Measurements from ENCODE around the gene MXI1. TPM values are rescaled to one million over a fixed set of nuclear protein-coding genes. Genes with fewer than 3 reads are reported as not detected.
"Not testable (repeated sequence)": the region's sequence is repeated elsewhere in the genome, so short reads cannot be mapped to it uniquely, and the experiment has no call there.

The MXI1 gene
- total RNA-seq, 1 experiment from 2014 or later, result 19.5 TPM

- no peaks in the 10 kb centered on the region for H3K27me3 Mint-ChIP-seq (ENCODE audit: insufficient read depth, unreplicated experiment)
- POLR2A ChIA-PET, result interaction anchor here (1.0 kb wide), 1 partner anchor 13 kb away, joined by 3 read pairs; no protein-coding TSS in a partner anchor
- BruUV-seq (replicated peaks), result no TSS peak
- H3K36me3 Mint-ChIP-seq (ENCODE audit: insufficient read depth, unreplicated experiment), result peaks cover 11% of the 10 kb centered on the region
- H3K27ac Mint-ChIP-seq (ENCODE audit: low read depth, unreplicated experiment), result no peak overlapping the region
- H3K9me3 Mint-ChIP-seq (ENCODE audit: unreplicated experiment), result no peaks in the 10 kb centered on the region
- H3K4me1 Mint-ChIP-seq (ENCODE audit: insufficient read depth, unreplicated experiment), result peaks cover 21% of the 10 kb centered on the region
- CTCF ChIA-PET, result interaction anchor here (0.6 to 3.2 kb wide), 5 partner anchors 20 to 385 kb away, joined by 3 to 12 read pairs (median 3); no protein-coding TSS in a partner anchor
- intact Hi-C loops (cut with micrococcal nuclease), result no loop called here
- TF ChIP-seq, protein P1, sequence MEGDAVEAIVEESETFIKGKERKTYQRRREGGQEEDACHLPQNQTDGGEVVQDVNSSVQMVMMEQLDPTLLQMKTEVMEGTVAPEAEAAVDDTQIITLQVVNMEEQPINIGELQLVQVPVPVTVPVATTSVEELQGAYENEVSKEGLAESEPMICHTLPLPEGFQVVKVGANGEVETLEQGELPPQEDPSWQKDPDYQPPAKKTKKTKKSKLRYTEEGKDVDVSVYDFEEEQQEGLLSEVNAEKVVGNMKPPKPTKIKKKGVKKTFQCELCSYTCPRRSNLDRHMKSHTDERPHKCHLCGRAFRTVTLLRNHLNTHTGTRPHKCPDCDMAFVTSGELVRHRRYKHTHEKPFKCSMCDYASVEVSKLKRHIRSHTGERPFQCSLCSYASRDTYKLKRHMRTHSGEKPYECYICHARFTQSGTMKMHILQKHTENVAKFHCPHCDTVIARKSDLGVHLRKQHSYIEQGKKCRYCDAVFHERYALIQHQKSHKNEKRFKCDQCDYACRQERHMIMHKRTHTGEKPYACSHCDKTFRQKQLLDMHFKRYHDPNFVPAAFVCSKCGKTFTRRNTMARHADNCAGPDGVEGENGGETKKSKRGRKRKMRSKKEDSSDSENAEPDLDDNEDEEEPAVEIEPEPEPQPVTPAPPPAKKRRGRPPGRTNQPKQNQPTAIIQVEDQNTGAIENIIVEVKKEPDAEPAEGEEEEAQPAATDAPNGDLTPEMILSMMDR (IDR thresholded peaks at IDR 0.05; ENCODE audit: unreplicated experiment), result no peak
- no peak for DNase-seq (ENCODE audit: unreplicated experiment)
- H3K4me3 Mint-ChIP-seq (ENCODE audit: unreplicated experiment), result no peak overlapping the region
These were observed 35.1 kb downstream of the MXI1 start for GRCh38 chr10:110242511-110242910.

DNA sequence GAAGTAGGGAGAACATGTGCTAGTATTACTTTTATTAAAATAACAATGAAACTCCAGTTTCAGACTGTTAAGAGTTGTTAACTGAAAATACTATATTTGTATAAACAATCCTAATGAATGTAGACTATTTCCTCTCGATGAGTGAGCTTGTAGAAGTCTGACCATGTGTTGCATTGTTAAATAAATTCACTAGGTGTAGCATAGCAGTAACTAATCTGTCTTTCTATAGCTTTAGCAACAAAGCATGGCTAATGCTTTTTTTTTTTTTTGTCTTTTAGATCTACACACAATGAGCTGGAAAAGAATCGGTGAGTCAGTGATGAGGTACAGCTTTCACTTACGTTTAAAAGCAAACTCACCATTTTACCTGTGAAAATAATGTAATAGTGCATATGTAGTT lies 37.1 kb downstream of the MXI1 start:
- no peak for DNase-seq (ENCODE audit: unreplicated experiment)
- ChIA-PET POLR2A (interaction anchor here (0.6 to 2.1 kb wide), 6 partner anchors 25 to 324 kb away, joined by 3 to 7 read pairs (median 4); no protein-coding TSS in a partner anchor), CTCF (interaction anchor here (0.6 to 3.2 kb wide), 5 partner anchors 10 to 354 kb away, joined by 3 to 12 read pairs (median 4); no protein-coding TSS in a partner anchor)
- peaks cover 21% of the 10 kb centered on the region for H3K4me1 Mint-ChIP-seq (ENCODE audit: insufficient read depth, unreplicated experiment)
- BruUV-seq (replicated peaks), result no TSS peak
- intact Hi-C loops (cut with micrococcal nuclease), result no loop called here
- H3K36me3 Mint-ChIP-seq (ENCODE audit: insufficient read depth, unreplicated experiment), result peaks cover 18% of the 10 kb centered on the region
- no peak overlapping the region for H3K27ac Mint-ChIP-seq (ENCODE audit: low read depth, unreplicated experiment)
- H3K27me3 Mint-ChIP-seq (ENCODE audit: insufficient read depth, unreplicated experiment), result no peaks in the 10 kb centered on the region
- TF ChIP-seq, protein P1 (IDR thresholded peaks at IDR 0.05; ENCODE audit: unreplicated experiment), result no peak
- H3K9me3 Mint-ChIP-seq (ENCODE audit: unreplicated experiment), result no peaks in the 10 kb centered on the region
- H3K4me3 Mint-ChIP-seq (ENCODE audit: unreplicated experiment), result no peak overlapping the region

DNA sequence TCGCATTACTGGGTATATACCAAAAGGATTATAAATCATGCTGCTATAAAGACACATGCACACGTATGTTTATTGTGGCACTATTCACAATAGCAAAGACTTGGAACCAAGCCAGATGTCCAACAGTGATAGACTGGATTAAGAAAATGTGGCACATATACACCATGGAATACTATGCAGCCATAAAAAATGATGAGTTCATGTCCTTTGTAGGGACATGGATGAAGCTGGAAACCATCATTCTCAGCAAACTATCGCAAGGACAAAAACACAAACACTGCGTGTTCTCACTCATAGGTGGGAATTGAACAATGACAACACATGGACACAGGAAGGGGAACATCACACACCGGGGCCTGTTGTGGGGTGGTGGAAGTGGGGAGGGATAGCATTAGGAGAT lies 40.4 kb downstream of the MXI1 start:
- H3K27me3 Mint-ChIP-seq (ENCODE audit: insufficient read depth, unreplicated experiment); DNase-seq (ENCODE audit: unreplicated experiment); BruUV-seq (replicated peaks); H3K9me3 Mint-ChIP-seq (ENCODE audit: unreplicated experiment); H3K27ac Mint-ChIP-seq (ENCODE audit: low read depth, unreplicated experiment); intact Hi-C loops (cut with micrococcal nuclease); H3K4me1 Mint-ChIP-seq (ENCODE audit: insufficient read depth, unreplicated experiment); H3K4me3 Mint-ChIP-seq (ENCODE audit: unreplicated experiment); CTCF ChIA-PET; POLR2A ChIA-PET: not testable (repeated sequence)
- peaks cover 12% of the 10 kb centered on the region for H3K36me3 Mint-ChIP-seq (ENCODE audit: insufficient read depth, unreplicated experiment)

GRCh38 chr10:110249489-110249888 lies 42.1 kb downstream of the MXI1 start:
- BruUV-seq (replicated peaks); H3K27me3 Mint-ChIP-seq (ENCODE audit: insufficient read depth, unreplicated experiment); DNase-seq (ENCODE audit: unreplicated experiment); H3K4me1 Mint-ChIP-seq (ENCODE audit: insufficient read depth, unreplicated experiment); intact Hi-C loops (cut with micrococcal nuclease); H3K4me3 Mint-ChIP-seq (ENCODE audit: unreplicated experiment); H3K9me3 Mint-ChIP-seq (ENCODE audit: unreplicated experiment); H3K27ac Mint-ChIP-seq (ENCODE audit: low read depth, unreplicated experiment): not testable (repeated sequence)
- POLR2A ChIA-PET, result interaction anchor here (0.6 kb wide), 1 partner anchor 11 kb away, joined by 3 read pairs; no protein-coding TSS in a partner anchor
- peaks cover 12% of the 10 kb centered on the region for H3K36me3 Mint-ChIP-seq (ENCODE audit: insufficient read depth, unreplicated experiment)
- CTCF ChIA-PET, result interaction anchor here (1.0 kb wide), 1 partner anchor 14 kb away, joined by 3 read pairs; no protein-coding TSS in a partner anchor

DNA sequence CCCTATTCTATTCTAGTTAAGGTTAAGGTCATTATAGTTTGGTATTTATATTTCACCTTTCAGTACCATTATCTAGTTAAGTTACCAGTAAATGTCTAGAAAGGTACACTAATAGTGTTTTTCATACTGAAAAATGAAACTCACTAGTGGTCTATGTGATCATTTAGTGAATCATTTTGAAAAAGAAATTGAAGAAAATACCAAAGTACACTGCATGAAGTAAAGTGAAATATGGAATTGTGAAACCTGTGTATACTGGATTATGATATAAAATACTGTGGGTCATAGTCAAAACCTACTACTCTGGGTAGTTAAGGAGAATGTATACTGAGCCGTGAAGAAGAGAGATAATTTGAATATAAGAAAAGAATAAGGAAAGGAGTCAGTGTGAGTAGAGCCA lies 44.0 kb downstream of the MXI1 start:
- H3K27me3 Mint-ChIP-seq (ENCODE audit: insufficient read depth, unreplicated experiment); H3K9me3 Mint-ChIP-seq (ENCODE audit: unreplicated experiment); H3K4me1 Mint-ChIP-seq (ENCODE audit: insufficient read depth, unreplicated experiment); H3K4me3 Mint-ChIP-seq (ENCODE audit: unreplicated experiment); H3K27ac Mint-ChIP-seq (ENCODE audit: low read depth, unreplicated experiment); DNase-seq (ENCODE audit: unreplicated experiment); BruUV-seq (replicated peaks); intact Hi-C loops (cut with micrococcal nuclease); POLR2A ChIA-PET: not testable (repeated sequence)
- peaks cover 19% of the 10 kb centered on the region for H3K36me3 Mint-ChIP-seq (ENCODE audit: insufficient read depth, unreplicated experiment)
- CTCF ChIA-PET, result interaction anchor here (0.7 kb wide), 1 partner anchor 28 kb away, joined by 7 read pairs; no protein-coding TSS in a partner anchor

Data from MCF 10A (cell line).